ENCODE results near the gene MUC4.
"Not testable (repeated sequence)": the region's sequence is repeated elsewhere in the genome, so short reads cannot be mapped to it uniquely, and the experiment has no call there.

MUC4 gene

GRCh38 chr3:195758721-195759353 is 52.9 kb downstream of the MUC4 start:
- DNase-seq = no peak

- DNase-seq = no peak
These were observed 53.9 kb downstream of the MUC4 start for GRCh38 chr3:195757827-195758226.

GRCh38 chr3:195757438-195757770 is 54.3 kb downstream of the MUC4 start:
- DNase-seq = no peak

GRCh38 chr3:195755791-195756676 is 55.7 kb downstream of the MUC4 start:
- DNase-seq = no peak

GRCh38 chr3:195755391-195755790 is 56.3 kb downstream of the MUC4 start:
- DNase-seq = no peak

GRCh38 chr3:195754906-195755305 is 56.8 kb downstream of the MUC4 start:
- no peak for DNase-seq

GRCh38 chr3:195754141-195754540 is 57.6 kb downstream of the MUC4 start:
- DNase-seq = no peak

- no peak for DNase-seq
These were observed 58.1 kb downstream of the MUC4 start for GRCh38 chr3:195753581-195753980.

GRCh38 chr3:195752546-195753331 is 59.0 kb downstream of the MUC4 start:
- DNase-seq = no peak

GRCh38 chr3:195752066-195752465 is 59.7 kb downstream of the MUC4 start:
- no peak for DNase-seq

GRCh38 chr3:195751560-195751959 is 60.2 kb downstream of the MUC4 start:
- no peak for DNase-seq

- no peak for DNase-seq
These were observed 60.8 kb downstream of the MUC4 start for GRCh38 chr3:195750797-195751520.

- not testable (repeated sequence) for DNase-seq
These were observed 62.6 kb downstream of the MUC4 start for GRCh38 chr3:195749101-195749500.

GRCh38 chr3:195748661-195749060 is 63.1 kb downstream of the MUC4 start:
- DNase-seq = no peak

GRCh38 chr3:195746751-195747150 is 65.0 kb downstream of the MUC4 start:
- DNase-seq = no peak

- no peak for DNase-seq
These were observed 65.4 kb downstream of the MUC4 start for GRCh38 chr3:195746346-195746745.

- DNase-seq = no peak
These were observed 67.3 kb downstream of the MUC4 start for GRCh38 chr3:195744437-195744836.

- DNase-seq = no peak
These were observed 72.1 kb downstream of the MUC4 start for GRCh38 chr3:195739561-195740111.

GRCh38 chr3:195738274-195739044 is 73.3 kb downstream of the MUC4 start:
- DNase-seq = no peak

GRCh38 chr3:195737782-195738181 is 73.9 kb downstream of the MUC4 start:
- DNase-seq = not testable (repeated sequence)

- no peak for DNase-seq
These were observed 74.8 kb downstream of the MUC4 start for GRCh38 chr3:195736866-195737490.

All from HCEC 1CT (cell line).